ENCODE measurements around the gene FAU. TPM values are rescaled to one million over a fixed set of nuclear protein-coding genes. Genes with fewer than 3 reads are reported as not detected.

FAU gene
- polyA plus RNA-seq, 1 of the 3 experiments (the other 2 are of a cell fraction) = 1,210 TPM

DNA sequence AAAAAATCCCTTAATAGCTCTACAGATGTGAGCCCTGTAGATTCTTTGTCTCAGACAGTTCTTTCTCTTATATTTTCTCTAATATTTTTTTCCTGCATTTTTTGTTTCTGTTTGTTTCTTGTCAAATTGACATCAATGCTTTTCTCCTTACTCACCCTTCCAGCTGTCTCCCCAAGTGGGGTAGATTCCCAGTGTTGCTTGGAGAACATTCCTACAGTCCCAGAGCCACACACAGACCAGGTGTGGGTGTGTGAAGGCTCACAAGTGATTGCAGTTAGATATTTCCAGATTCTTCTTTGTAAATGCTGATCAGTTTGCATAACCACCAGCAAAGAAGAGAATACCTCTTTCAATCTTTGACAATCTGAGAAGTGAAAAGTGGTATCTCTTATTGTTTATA, 18.5 kb downstream of the FAU start:
- no peak overlapping the region for H3K4me3 ChIP-seq (ENCODE audit: low read depth in 2 of 2, low read length in 1 of 2)
- no peak for DNase-seq
- no peaks in the 10 kb centered on the region for H3K9me3 ChIP-seq
- no peak overlapping the region for H3K27ac ChIP-seq (ENCODE audit: low read depth in 2 of 2, low read length in 1 of 2)
- H3K4me2 ChIP-seq = no peak overlapping the region
- H3K9me2 ChIP-seq = no peaks in the 10 kb centered on the region
- no peaks in the 10 kb centered on the region for H3F3A ChIP-seq (replicated peaks; ENCODE audit: insufficient read depth)
- no peak overlapping the region for H2AFZ ChIP-seq (ENCODE audit: low read depth)
- peaks cover 59% of the 10 kb centered on the region for H3K79me2 ChIP-seq (ENCODE audit: insufficient read depth)
- POLR2A ChIA-PET = interaction anchor here (0.7 to 2.5 kb wide), 2 partner anchors 8 to 25 kb away, joined by 5 to 7 read pairs; partner anchors contain the start of gene TM7SF2
- CTCF ChIA-PET = interaction anchor here (1.1 to 12.6 kb wide), 2 partner anchors 9 to 90 kb away, joined by 3 to 150 read pairs; partner anchors contain the start of genes ARL2 and TM7SF2
- H3K27me3 ChIP-seq (ENCODE audit: insufficient read depth) = no peaks in the 10 kb centered on the region
- H3K36me3 ChIP-seq (replicated peaks in 1 of 2; ENCODE audit: control insufficient read depth in 1 of 2, insufficient read depth in 2 of 2, low read length in 1 of 2) = peaks cover 8 to 9% of the 10 kb centered on the region in 2 experiments
- H3K9ac ChIP-seq = no peak overlapping the region
- H4K20me1 ChIP-seq (ENCODE audit: insufficient read depth) = peaks cover 9% of the 10 kb centered on the region
- no peaks in the 10 kb centered on the region; a peak in 1 of 4 replicates for H3K4me1 ChIP-seq (ENCODE audit: control insufficient read depth in 1 of 2, insufficient read depth in 2 of 2, low read depth in 1 of 2, low read length in 1 of 2)
- TF ChIP-seq SMC3 (IDR thresholded peaks at IDR 0.05; ENCODE audit: low read depth, low read length) (no peak), MEF2A (IDR thresholded peaks at IDR 0.05; ENCODE audit: borderline replicate concordance, low read depth) (no peak), CHD2 (IDR thresholded peaks at IDR 0.05; ENCODE audit: low read length, partially characterized antibody) (no peak), RXRA (IDR thresholded peaks at IDR 0.05; ENCODE audit: borderline replicate concordance, low read depth) (no peak), RAD21 (IDR thresholded peaks at IDR 0.05; ENCODE audit: low read length) (no peak), MXI1 (IDR thresholded peaks at IDR 0.05; ENCODE audit: low read depth, low read length) (no peak), JUND (IDR thresholded peaks at IDR 0.05) (no peak), GABPA (IDR thresholded peaks at IDR 0.05; ENCODE audit: low read depth) (no peak)
- TF ChIP-seq, protein P1, sequence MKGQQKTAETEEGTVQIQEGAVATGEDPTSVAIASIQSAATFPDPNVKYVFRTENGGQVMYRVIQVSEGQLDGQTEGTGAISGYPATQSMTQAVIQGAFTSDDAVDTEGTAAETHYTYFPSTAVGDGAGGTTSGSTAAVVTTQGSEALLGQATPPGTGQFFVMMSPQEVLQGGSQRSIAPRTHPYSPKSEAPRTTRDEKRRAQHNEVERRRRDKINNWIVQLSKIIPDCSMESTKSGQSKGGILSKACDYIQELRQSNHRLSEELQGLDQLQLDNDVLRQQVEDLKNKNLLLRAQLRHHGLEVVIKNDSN (IDR thresholded peaks at IDR 0.05; ENCODE audit: borderline replicate concordance, low read depth) = no peak
- TF ChIP-seq, protein P2, sequence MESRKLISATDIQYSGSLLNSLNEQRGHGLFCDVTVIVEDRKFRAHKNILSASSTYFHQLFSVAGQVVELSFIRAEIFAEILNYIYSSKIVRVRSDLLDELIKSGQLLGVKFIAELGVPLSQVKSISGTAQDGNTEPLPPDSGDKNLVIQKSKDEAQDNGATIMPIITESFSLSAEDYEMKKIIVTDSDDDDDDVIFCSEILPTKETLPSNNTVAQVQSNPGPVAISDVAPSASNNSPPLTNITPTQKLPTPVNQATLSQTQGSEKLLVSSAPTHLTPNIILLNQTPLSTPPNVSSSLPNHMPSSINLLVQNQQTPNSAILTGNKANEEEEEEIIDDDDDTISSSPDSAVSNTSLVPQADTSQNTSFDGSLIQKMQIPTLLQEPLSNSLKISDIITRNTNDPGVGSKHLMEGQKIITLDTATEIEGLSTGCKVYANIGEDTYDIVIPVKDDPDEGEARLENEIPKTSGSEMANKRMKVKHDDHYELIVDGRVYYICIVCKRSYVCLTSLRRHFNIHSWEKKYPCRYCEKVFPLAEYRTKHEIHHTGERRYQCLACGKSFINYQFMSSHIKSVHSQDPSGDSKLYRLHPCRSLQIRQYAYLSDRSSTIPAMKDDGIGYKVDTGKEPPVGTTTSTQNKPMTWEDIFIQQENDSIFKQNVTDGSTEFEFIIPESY (IDR thresholded peaks at IDR 0.05; ENCODE audit: borderline replicate concordance, low read depth) = no peak
- TF ChIP-seq, protein P3, sequence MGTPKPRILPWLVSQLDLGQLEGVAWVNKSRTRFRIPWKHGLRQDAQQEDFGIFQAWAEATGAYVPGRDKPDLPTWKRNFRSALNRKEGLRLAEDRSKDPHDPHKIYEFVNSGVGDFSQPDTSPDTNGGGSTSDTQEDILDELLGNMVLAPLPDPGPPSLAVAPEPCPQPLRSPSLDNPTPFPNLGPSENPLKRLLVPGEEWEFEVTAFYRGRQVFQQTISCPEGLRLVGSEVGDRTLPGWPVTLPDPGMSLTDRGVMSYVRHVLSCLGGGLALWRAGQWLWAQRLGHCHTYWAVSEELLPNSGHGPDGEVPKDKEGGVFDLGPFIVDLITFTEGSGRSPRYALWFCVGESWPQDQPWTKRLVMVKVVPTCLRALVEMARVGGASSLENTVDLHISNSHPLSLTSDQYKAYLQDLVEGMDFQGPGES (IDR thresholded peaks at IDR 0.05; ENCODE audit: low read depth, low read length) = no peak

Data from SK-N-SH (cell line).